ENCODE measurements around the gene MINDY2.

The MINDY2 gene, protein sequence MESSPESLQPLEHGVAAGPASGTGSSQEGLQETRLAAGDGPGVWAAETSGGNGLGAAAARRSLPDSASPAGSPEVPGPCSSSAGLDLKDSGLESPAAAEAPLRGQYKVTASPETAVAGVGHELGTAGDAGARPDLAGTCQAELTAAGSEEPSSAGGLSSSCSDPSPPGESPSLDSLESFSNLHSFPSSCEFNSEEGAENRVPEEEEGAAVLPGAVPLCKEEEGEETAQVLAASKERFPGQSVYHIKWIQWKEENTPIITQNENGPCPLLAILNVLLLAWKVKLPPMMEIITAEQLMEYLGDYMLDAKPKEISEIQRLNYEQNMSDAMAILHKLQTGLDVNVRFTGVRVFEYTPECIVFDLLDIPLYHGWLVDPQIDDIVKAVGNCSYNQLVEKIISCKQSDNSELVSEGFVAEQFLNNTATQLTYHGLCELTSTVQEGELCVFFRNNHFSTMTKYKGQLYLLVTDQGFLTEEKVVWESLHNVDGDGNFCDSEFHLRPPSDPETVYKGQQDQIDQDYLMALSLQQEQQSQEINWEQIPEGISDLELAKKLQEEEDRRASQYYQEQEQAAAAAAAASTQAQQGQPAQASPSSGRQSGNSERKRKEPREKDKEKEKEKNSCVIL

DNA sequence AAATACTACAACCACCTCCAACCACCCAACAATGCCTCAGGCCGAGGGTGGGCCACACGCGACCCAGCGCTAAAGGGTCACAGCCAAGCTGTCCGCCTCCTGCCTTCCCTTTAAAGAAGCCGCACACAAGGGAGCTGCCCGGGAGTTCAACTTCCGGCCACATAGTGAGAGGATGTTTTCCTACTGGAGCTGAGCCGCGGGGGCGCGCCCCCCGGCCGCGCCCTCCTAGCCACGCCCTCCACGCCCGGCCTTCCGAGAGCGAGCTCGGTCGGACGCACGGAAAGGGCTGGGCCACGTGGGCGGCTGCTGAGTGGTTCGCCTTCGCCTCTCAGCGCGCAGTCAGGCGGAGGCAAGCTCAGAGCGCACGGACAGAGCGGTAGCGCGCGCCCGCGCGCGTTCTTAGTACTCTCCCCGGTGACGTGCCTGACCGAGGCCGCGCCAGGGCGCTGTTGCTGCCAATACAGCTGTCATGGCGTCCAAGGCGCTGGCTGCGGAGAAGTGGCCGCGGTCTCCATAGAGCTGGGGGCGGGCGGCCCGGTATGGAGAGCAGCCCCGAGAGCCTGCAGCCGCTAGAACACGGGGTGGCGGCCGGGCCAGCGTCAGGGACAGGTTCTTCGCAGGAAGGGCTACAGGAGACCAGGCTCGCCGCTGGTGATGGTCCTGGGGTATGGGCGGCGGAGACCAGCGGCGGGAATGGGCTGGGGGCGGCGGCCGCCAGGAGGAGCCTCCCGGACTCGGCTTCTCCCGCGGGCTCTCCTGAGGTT, at the start of gene MINDY2:
TSS of gene MINDY2 (plus strand) at position 446 of the 764 bp plus-strand sequence. CDS start at position 540, 94 bp downstream.
- TF ChIP-seq, protein P1, sequence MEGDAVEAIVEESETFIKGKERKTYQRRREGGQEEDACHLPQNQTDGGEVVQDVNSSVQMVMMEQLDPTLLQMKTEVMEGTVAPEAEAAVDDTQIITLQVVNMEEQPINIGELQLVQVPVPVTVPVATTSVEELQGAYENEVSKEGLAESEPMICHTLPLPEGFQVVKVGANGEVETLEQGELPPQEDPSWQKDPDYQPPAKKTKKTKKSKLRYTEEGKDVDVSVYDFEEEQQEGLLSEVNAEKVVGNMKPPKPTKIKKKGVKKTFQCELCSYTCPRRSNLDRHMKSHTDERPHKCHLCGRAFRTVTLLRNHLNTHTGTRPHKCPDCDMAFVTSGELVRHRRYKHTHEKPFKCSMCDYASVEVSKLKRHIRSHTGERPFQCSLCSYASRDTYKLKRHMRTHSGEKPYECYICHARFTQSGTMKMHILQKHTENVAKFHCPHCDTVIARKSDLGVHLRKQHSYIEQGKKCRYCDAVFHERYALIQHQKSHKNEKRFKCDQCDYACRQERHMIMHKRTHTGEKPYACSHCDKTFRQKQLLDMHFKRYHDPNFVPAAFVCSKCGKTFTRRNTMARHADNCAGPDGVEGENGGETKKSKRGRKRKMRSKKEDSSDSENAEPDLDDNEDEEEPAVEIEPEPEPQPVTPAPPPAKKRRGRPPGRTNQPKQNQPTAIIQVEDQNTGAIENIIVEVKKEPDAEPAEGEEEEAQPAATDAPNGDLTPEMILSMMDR (IDR thresholded peaks at IDR 0.05; ENCODE audit: control insufficient read depth, extremely low read depth, insufficient read depth) = peak; percentile 37
- peak within 1 kb of the TSS; percentile 74 for H3K4me3 ChIP-seq (ENCODE audit: low read depth, low read length)
- DNase-seq (ENCODE audit: low read depth) = peak; percentile 96

DNA sequence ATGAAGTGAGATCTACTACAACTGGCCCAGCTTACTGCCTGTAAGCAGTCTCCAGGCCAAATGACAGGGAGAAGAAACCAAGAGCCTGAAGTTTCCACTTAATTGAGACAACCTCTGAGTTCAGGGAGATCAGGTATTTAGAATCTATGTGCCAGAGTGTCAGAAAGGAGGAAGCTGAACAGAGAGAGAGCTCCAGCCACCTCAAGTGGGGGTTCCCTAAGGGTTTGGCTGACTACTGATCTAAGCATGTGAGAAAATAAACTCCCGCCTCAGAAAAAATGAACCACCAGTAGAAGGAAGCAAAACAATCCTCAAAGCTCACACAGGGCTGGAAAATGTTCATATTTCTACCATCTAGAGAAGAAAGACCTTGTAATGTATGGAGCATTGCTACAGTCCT, 46.6 kb upstream of the MINDY2 start:
- TF ChIP-seq, protein P1 (IDR thresholded peaks at IDR 0.05; ENCODE audit: control insufficient read depth, extremely low read depth, insufficient read depth) = no peak
- no peak for DNase-seq (ENCODE audit: low read depth)
- no peak overlapping the region for H3K4me3 ChIP-seq (ENCODE audit: low read depth, low read length)

DNA sequence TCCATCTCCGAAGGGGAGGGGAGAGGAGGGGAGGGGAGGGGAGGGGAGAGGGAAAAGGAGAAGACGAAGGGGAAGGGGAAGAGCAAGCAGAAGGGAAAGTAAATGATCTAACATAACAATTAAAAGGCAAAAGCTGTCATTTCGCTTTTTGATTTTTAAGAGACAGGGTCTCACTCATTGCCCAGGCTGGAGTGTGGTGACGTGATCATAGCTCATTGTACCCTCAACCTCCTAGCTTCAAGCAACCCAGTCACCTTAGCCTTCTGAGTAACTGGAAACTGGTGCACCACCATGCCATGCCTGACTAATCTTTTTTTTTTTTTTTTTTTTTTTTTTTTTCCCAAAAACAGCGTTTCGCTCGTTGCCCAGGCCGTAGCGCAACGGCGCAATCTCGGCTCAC, 44.2 kb upstream of the MINDY2 start:
- H3K4me3 ChIP-seq (ENCODE audit: low read depth, low read length) = no peak overlapping the region
- no peak for DNase-seq (ENCODE audit: low read depth)
- TF ChIP-seq, protein P1 (IDR thresholded peaks at IDR 0.05; ENCODE audit: control insufficient read depth, extremely low read depth, insufficient read depth) = no peak

DNA sequence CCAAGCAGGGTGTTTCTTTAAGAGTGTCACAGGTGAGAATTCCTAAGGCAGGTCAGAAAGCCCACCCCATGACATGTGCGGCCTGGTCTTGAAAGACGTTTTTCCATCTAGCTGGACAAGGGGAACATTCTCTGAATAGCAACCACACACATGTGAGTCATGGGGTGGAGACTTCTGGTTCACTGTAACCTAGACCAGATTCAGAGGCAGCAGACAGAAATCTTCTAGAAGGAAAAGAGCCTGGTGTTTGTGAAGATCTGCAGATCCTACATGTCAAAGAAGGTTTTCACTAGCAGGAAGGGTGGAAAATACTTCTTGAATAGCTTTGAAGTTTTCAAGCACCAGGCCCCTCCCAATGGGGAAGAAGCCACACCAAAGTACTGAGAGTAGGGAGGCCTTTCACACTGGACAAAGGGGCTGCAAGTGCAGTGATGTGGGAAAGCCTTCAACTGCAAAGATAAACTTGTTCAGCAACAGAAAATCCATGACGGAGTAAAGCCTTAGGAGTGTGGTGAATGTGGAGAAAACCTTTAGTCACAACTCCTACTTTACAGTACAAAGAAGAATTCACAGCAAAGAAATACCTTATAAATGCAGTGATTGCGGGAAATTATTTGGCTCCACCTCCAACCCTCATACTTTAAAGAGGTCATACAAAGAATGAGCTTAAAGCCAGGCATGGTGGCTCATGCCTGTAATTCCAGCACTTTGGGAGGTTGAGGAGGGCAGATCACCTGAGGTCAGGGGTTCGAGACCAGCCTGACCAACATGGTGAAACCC, 39.2 kb upstream of the MINDY2 start:
- H3K4me3 ChIP-seq (ENCODE audit: low read depth, low read length) = no peak overlapping the region
- TF ChIP-seq, protein P1 (IDR thresholded peaks at IDR 0.05; ENCODE audit: control insufficient read depth, extremely low read depth, insufficient read depth) = no peak
- DNase-seq (ENCODE audit: low read depth) = no peak

DNA sequence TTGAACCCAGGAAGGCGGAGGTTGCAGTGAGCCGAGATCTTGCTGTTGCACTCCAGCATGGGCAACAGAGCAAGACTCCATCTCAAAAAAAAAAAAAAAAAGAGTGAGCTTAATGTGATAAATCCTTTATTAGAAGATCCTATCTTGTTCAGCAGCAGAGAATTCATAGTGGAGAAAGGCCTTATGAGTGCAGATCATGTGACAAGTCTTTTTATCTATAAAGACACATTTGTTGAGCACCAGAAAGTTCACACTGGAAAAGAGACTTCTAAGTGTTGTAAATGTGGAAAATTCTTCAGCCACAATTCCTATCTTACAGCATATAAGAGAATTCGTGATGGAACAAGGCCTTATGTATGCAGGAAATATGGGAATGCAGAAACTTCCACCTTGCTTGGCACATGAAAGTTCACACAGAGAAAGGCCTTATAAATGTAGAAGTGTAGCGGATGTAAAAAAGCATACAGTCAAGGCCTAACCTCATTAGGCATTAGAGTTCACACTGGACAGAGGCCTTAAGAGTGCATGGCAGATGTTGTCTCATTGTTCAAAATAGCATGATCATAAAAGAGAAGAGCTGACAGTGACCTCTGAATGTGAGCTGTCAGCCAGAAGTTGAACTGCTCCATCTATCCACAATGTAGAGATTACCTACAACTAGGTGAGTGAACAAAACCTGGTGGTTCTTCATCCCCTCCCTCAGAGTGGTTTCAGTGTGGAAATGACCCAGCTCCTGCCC, 38.3 kb upstream of the MINDY2 start:
- DNase-seq (ENCODE audit: low read depth) = no peak
- TF ChIP-seq, protein P1 (IDR thresholded peaks at IDR 0.05; ENCODE audit: control insufficient read depth, extremely low read depth, insufficient read depth) = no peak
- H3K4me3 ChIP-seq (ENCODE audit: low read depth, low read length) = no peak overlapping the region

DNA sequence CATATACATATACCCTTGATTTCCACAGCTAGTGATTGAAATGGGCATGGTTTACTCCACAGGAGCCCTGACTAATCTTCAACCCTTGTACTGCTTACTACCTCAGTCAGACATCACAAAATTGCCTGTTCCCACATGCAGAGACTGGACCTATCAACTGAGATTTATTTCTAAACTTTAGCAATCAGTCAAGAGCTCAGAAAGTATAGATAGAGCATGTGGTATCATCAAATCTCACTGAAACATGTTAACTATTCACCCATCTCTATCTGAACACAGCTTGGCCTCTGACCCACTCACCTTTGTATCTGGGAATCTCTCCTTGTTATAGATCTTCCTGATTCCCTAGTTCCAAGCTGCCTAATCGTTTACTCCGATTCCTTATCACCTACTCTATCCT, 36.2 kb upstream of the MINDY2 start:
- TF ChIP-seq, protein P1 (IDR thresholded peaks at IDR 0.05; ENCODE audit: control insufficient read depth, extremely low read depth, insufficient read depth) = no peak
- DNase-seq (ENCODE audit: low read depth) = no peak
- no peak overlapping the region for H3K4me3 ChIP-seq (ENCODE audit: low read depth, low read length)

Measured in LNCaP clone FGC (cell line).